OCI-LY3 (cell line): ENCODE measurements around the gene EID2.

Experiments
- EZH2phosphoT487 ChIP-seq: fragments of 200-600 bp; shearing (Covaris generic); IDR thresholded peaks from 2 replicates; pipeline ENCODE4 v1.6.1; 2018; ENCODE audit warnings: antibody characterized with exemption, mixed run types, low read depth
- TF ChIP-seq, protein P1 (sequence below): fragments of 200-600, 300-600 bp; sonication (generic); IDR thresholded peaks from 2 replicates; pipeline ENCODE4 v1.5.1; 2014; ENCODE audit warnings: antibody characterized with exemption, low read length, low read depth

GRCh38 chr19:39506944-39507714, 32.8 kb downstream of the EID2 start:
- TF ChIP-seq, protein P1, sequence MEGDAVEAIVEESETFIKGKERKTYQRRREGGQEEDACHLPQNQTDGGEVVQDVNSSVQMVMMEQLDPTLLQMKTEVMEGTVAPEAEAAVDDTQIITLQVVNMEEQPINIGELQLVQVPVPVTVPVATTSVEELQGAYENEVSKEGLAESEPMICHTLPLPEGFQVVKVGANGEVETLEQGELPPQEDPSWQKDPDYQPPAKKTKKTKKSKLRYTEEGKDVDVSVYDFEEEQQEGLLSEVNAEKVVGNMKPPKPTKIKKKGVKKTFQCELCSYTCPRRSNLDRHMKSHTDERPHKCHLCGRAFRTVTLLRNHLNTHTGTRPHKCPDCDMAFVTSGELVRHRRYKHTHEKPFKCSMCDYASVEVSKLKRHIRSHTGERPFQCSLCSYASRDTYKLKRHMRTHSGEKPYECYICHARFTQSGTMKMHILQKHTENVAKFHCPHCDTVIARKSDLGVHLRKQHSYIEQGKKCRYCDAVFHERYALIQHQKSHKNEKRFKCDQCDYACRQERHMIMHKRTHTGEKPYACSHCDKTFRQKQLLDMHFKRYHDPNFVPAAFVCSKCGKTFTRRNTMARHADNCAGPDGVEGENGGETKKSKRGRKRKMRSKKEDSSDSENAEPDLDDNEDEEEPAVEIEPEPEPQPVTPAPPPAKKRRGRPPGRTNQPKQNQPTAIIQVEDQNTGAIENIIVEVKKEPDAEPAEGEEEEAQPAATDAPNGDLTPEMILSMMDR: no peak
- TF ChIP-seq EZH2phosphoT487: no peak
